AG04449 (cell line): ENCODE measurements around the gene IRF4.

Experiments used
- CTCF ChIA-PET: fragments of 350-600 bp; formaldehyde crosslinking; extraction: SDS; loops from one replicate; lab custom pipeline; 2021; ENCODE audit warnings: antibody characterized with exemption; lab: Yijun Ruan, JAX
- POLR2A ChIA-PET: fragments of 400-600, 350-600 bp; formaldehyde crosslinking; extraction: SDS; loops from one replicate; lab custom pipeline; 2020; ENCODE audit warnings: antibody characterized with exemption, inconsistent platforms; lab: Yijun Ruan, JAX
- DNase-seq: peaks from one replicate; pipeline ENCODE4 v3.0.0-alpha.2; 2010; ENCODE audit warnings: low read depth, low spot score
- H3K4me3 ChIP-seq: 2 replicates; pipeline ENCODE4 v1.5.1; 2011; ENCODE audit warnings: low read depth, mild to moderate bottlenecking, control low read depth, low read length
- CTCF ChIP-seq: IDR thresholded peaks from one replicate; pipeline ENCODE4 v1.5.1; 2011; ENCODE audit warnings: mild to moderate bottlenecking, moderate library complexity, low read length, control low read depth, inconsistent platforms; ENCODE audit not compliant: insufficient read depth; ENCODE audit errors: missing control alignments

IRF4 gene

GRCh38 chr6:357261-357790 is 34.2 kb upstream of the IRF4 start:
- ChIA-PET CTCF (no interaction called here), POLR2A (no interaction called here)
- no peak overlapping the region for H3K4me3 ChIP-seq
- no peak for TF ChIP-seq CTCF
- no peak for DNase-seq

- ChIA-PET POLR2A (no interaction called here), CTCF (no interaction called here)
- no peak for TF ChIP-seq CTCF
- no peak for DNase-seq
- no peak overlapping the region for H3K4me3 ChIP-seq
Measured at GRCh38 chr6:357791-358341, 33.7 kb upstream of the IRF4 start.

GRCh38 chr6:358432-358831 is 33.1 kb upstream of the IRF4 start:
- no peak for TF ChIP-seq CTCF
- no peak for DNase-seq
- POLR2A ChIA-PET, result no interaction called here
- CTCF ChIA-PET, result interaction anchor here (1.2 kb wide), 1 partner anchor 10 kb away, joined by 3 read pairs; no protein-coding TSS in a partner anchor
- H3K4me3 ChIP-seq, result no peak overlapping the region

GRCh38 chr6:358847-359246 is 32.7 kb upstream of the IRF4 start:
- H3K4me3 ChIP-seq, result no peak overlapping the region
- CTCF ChIA-PET, result interaction anchor here (1.2 kb wide), 1 partner anchor 11 kb away, joined by 3 read pairs; no protein-coding TSS in a partner anchor
- no peak for TF ChIP-seq CTCF
- no peak for DNase-seq
- POLR2A ChIA-PET, result no interaction called here

- no peak for DNase-seq
- no peak overlapping the region for H3K4me3 ChIP-seq
- ChIA-PET POLR2A (no interaction called here), CTCF (interaction anchor here (1.2 kb wide), 1 partner anchor 11 kb away, joined by 3 read pairs; no protein-coding TSS in a partner anchor)
- no peak for TF ChIP-seq CTCF
Measured at GRCh38 chr6:359261-360035, 32.1 kb upstream of the IRF4 start.

- no peak overlapping the region for H3K4me3 ChIP-seq
- ChIA-PET CTCF (no interaction called here), POLR2A (interaction anchor here (0.5 kb wide), 1 partner anchor 440 kb away, joined by 4 read pairs; no protein-coding TSS in a partner anchor)
- no peak for TF ChIP-seq CTCF
- DNase-seq, result no peak
Measured at GRCh38 chr6:360349-360748, 31.2 kb upstream of the IRF4 start.
